Mammary epithelial cell (primary cell): ENCODE measurements around the gene MRGPRE.

Experiments used
- EZH2 ChIP-seq: IDR thresholded peaks from 2 replicates; pipeline ENCODE4 v1.6.1; 2012; ENCODE audit warnings: low read length, inconsistent platforms, borderline replicate concordance
- TF ChIP-seq, protein P1 (sequence below), 2 donors: IDR thresholded peaks in 1 of 2; conservative IDR thresholded peaks in 1 of 2; 2 replicates each; pipeline ENCODE4 v1.5.1; 2011 to 2012; ENCODE audit warnings: inconsistent platforms in 2 of 2, low read length in 2 of 2, mild to moderate bottlenecking in 2 of 2, control low read depth in 1 of 2, low read depth in 1 of 2; ENCODE audit not compliant: insufficient read depth in 1 of 2; ENCODE audit errors: extremely low read depth in 1 of 2

- TF ChIP-seq, protein P1, sequence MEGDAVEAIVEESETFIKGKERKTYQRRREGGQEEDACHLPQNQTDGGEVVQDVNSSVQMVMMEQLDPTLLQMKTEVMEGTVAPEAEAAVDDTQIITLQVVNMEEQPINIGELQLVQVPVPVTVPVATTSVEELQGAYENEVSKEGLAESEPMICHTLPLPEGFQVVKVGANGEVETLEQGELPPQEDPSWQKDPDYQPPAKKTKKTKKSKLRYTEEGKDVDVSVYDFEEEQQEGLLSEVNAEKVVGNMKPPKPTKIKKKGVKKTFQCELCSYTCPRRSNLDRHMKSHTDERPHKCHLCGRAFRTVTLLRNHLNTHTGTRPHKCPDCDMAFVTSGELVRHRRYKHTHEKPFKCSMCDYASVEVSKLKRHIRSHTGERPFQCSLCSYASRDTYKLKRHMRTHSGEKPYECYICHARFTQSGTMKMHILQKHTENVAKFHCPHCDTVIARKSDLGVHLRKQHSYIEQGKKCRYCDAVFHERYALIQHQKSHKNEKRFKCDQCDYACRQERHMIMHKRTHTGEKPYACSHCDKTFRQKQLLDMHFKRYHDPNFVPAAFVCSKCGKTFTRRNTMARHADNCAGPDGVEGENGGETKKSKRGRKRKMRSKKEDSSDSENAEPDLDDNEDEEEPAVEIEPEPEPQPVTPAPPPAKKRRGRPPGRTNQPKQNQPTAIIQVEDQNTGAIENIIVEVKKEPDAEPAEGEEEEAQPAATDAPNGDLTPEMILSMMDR (conservative IDR thresholded peaks at IDR 0.05 in 1 of 2, IDR thresholded peaks at IDR 0.05 in 1 of 2; ENCODE audit: extremely low read depth in 1 of 2, insufficient read depth in 1 of 2, low read depth in 1 of 2, low read length in 2 of 2): no peak
- no peak for TF ChIP-seq EZH2
These were observed 42.2 kb downstream of the MRGPRE start for GRCh38 chr11:3189886-3190583.
